Upper lobe of right lung (tissue), 1 donor: ENCODE data around the gene PDZD11. TPM values are rescaled to one million over a fixed set of nuclear protein-coding genes. Genes with fewer than 3 reads are reported as not detected.
"Not testable (repeated sequence)": the region's sequence is repeated elsewhere in the genome, so short reads cannot be mapped to it uniquely, and the experiment has no call there.

Source experiments
- ATAC-seq: fragments of 200-7000 bp; cut with Tn5 transposase; one replicate; pipeline ENCODE4 v1.9.1; 2020; ENCODE audit warnings: mild to moderate bottlenecking, moderate library complexity
- DNase-seq: peaks from one replicate; pipeline ENCODE4 v3.0.0-alpha.2; 2020
- H3K27ac ChIP-seq: fragments of 200-600 bp; one replicate; pipeline ENCODE4 v1.8.0; 2022
- H3K27me3 ChIP-seq: fragments of 200-600 bp; one replicate; pipeline ENCODE4 v1.8.0; 2022; ENCODE audit warnings: mild to moderate bottlenecking
- H3K36me3 ChIP-seq: fragments of 200-600 bp; one replicate; pipeline ENCODE4 v1.8.0; 2022
- H3K4me1 ChIP-seq: fragments of 200-600 bp; one replicate; pipeline ENCODE4 v1.8.0; 2022
- H3K4me3 ChIP-seq: fragments of 200-600 bp; one replicate; pipeline ENCODE4 v1.8.0; 2022; ENCODE audit warnings: mild to moderate bottlenecking
- H3K9me3 ChIP-seq: fragments of 200-600 bp; one replicate; pipeline ENCODE4 v1.8.0; 2022
- CTCF ChIP-seq: fragments of 200-600 bp; IDR thresholded peaks from one replicate; pipeline ENCODE4 v1.8.0; 2022; ENCODE audit warnings: antibody characterized with exemption
- intact Hi-C: fragments of 100-400 bp; cut with DNase I; formaldehyde crosslinking; loops from one replicate; pipeline ENCODE4 v1.11.0; 2022
- total RNA-seq: library from RNA; stranded (reverse); fragmentation: NEBNext Ultra II Directional; extraction: Animal tissue kit (Norgen Biotek cat#: 25700); gene quantifications from one replicate; pipeline ENCODE4 v1.2.1, GENCODE V29; 2021
- donor health status: DM: no; HTN: yes; CAD: no; lungs with severe emphysema.

PDZD11 gene
- total RNA-seq, 1 donor from 2014 or later: 23.6 TPM

- no peaks in the 10 kb centered on the region for H3K27me3 ChIP-seq
- intact Hi-C loops: no loop called here
These were observed 34.6 kb upstream of the PDZD11 start for GRCh38 chrX:70324326-70324725.

GRCh38 chrX:70323628-70324027, 33.9 kb upstream of the PDZD11 start:
- H3K27ac ChIP-seq, ATAC-seq, H3K27me3 ChIP-seq, intact Hi-C loops, H3K36me3 ChIP-seq, H3K9me3 ChIP-seq, DNase-seq, H3K4me1 ChIP-seq, H3K4me3 ChIP-seq: not testable (repeated sequence)

More at GRCh38 chrX:70324326-70324725, 34.6 kb upstream of the PDZD11 start:
- Histone ChIP-seq H3K4me3 (no peak overlapping the region), H3K36me3 (no peaks in the 10 kb centered on the region), H3K4me1 (no peaks in the 10 kb centered on the region), H3K9me3 (no peaks in the 10 kb centered on the region), H3K27ac (no peak overlapping the region)
- TF ChIP-seq CTCF: no peak
- ATAC-seq (no peak), DNase-seq (no peak)

- intact Hi-C loops: no loop called here
These were observed 33.1 kb upstream of the PDZD11 start for GRCh38 chrX:70322784-70323183.

GRCh38 chrX:70313503-70313902, 23.8 kb upstream of the PDZD11 start:
- Histone ChIP-seq H3K27ac (no peak overlapping the region), H3K36me3 (no peaks in the 10 kb centered on the region), H3K4me3 (no peak overlapping the region), H3K4me1 (no peaks in the 10 kb centered on the region), H3K27me3 (no peaks in the 10 kb centered on the region), H3K9me3 (no peaks in the 10 kb centered on the region)
- no peak for TF ChIP-seq CTCF
- ATAC-seq: no peak
- DNase-seq: no peak
- intact Hi-C loops: no loop called here

More at GRCh38 chrX:70322784-70323183, 33.1 kb upstream of the PDZD11 start:
- Histone ChIP-seq H3K36me3 (no peaks in the 10 kb centered on the region), H3K9me3 (no peaks in the 10 kb centered on the region), H3K27me3 (no peaks in the 10 kb centered on the region), H3K27ac (no peak overlapping the region), H3K4me1 (no peaks in the 10 kb centered on the region), H3K4me3 (no peak overlapping the region)
- ATAC-seq (no peak), DNase-seq (no peak)
- TF ChIP-seq CTCF: no peak

DNA sequence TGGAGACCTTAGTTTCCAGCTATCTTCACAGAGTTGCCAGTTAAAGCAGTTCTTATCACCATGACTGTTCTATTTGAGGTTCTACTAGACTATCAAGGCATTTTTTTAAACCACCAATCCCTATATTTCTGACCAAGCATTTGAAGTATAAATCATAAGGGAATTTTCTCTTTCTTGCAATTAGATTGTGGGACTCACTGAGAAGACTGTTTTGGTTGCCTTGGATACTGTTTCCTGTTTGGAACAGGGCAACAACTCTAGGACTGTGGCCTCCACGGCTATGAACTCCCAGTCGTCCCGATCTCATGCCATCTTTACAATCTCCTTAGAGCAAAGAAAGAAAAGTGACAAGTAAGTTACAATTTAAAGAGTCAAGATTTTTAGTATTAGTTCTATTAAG, 12.0 kb upstream of the PDZD11 start:
- Histone ChIP-seq H3K36me3 (no peaks in the 10 kb centered on the region), H3K4me3 (no peak overlapping the region), H3K4me1 (no peaks in the 10 kb centered on the region), H3K9me3 (no peaks in the 10 kb centered on the region), H3K27ac (no peak overlapping the region), H3K27me3 (no peaks in the 10 kb centered on the region)
- DNase-seq (no peak), ATAC-seq (no peak)
- intact Hi-C loops: no loop called here
- TF ChIP-seq CTCF: no peak

GRCh38 chrX:70293621-70294020, 3.9 kb upstream of the PDZD11 start:
- intact Hi-C loops: no loop called here
- Histone ChIP-seq H3K9me3 (no peaks in the 10 kb centered on the region), H3K27ac (no peak overlapping the region), H3K36me3 (no peaks in the 10 kb centered on the region), H3K27me3 (no peaks in the 10 kb centered on the region), H3K4me3 (no peak overlapping the region), H3K4me1 (peaks cover 6% of the 10 kb centered on the region)
- ATAC-seq (no peak), DNase-seq (no peak)
- no peak for TF ChIP-seq CTCF
